Inflammatory macrophage treated with lipopolysaccharide for 4 hours (primary cell): ENCODE results near the gene NNAT.
"Not testable (repeated sequence)": the region's sequence is repeated elsewhere in the genome, so short reads cannot be mapped to it uniquely, and the experiment has no call there.

Experiments used
- DNase-seq: peaks from one replicate; pipeline ENCODE4 v3.0.0-alpha.2; 2020

NNAT gene

GRCh38 chr20:37542281-37542680 is 21.2 kb downstream of the NNAT start:
- DNase-seq, result no peak

- peak; percentile 36 for DNase-seq
Measured at GRCh38 chr20:37543828-37544227, 22.8 kb downstream of the NNAT start.

- DNase-seq, result no peak
Measured at GRCh38 chr20:37544386-37544785, 23.3 kb downstream of the NNAT start.

GRCh38 chr20:37545516-37545915 is 24.5 kb downstream of the NNAT start:
- DNase-seq, result no peak

GRCh38 chr20:37547912-37548311 is 26.9 kb downstream of the NNAT start:
- DNase-seq, result no peak

- DNase-seq, result not testable (repeated sequence)
Measured at GRCh38 chr20:37550101-37550920, 29.3 kb downstream of the NNAT start.

- not testable (repeated sequence) for DNase-seq
Measured at GRCh38 chr20:37551660-37552059, 30.6 kb downstream of the NNAT start.

GRCh38 chr20:37552415-37552814 is 31.4 kb downstream of the NNAT start:
- DNase-seq, result peak; percentile 41

GRCh38 chr20:37554721-37555298 is 33.8 kb downstream of the NNAT start:
- not testable (repeated sequence) for DNase-seq

- DNase-seq, result no peak
Measured at GRCh38 chr20:37556538-37556937, 35.5 kb downstream of the NNAT start.

GRCh38 chr20:37558306-37558705 is 37.3 kb downstream of the NNAT start:
- DNase-seq, result no peak

GRCh38 chr20:37558779-37559178 is 37.7 kb downstream of the NNAT start:
- DNase-seq, result no peak

- DNase-seq, result peak; percentile 38
Measured at GRCh38 chr20:37559312-37560027, 38.4 kb downstream of the NNAT start.

GRCh38 chr20:37560629-37561028 is 39.6 kb downstream of the NNAT start:
- DNase-seq, result no peak

GRCh38 chr20:37562695-37563480 is 41.8 kb downstream of the NNAT start:
- DNase-seq, result no peak

- no peak for DNase-seq
Measured at GRCh38 chr20:37564016-37564387, 43.0 kb downstream of the NNAT start.

- peak; percentile 30 for DNase-seq
Measured at GRCh38 chr20:37564388-37565133, 43.5 kb downstream of the NNAT start.

- no peak for DNase-seq
Measured at GRCh38 chr20:37565134-37565811, 44.2 kb downstream of the NNAT start.

GRCh38 chr20:37566590-37567330 is 45.7 kb downstream of the NNAT start:
- no peak for DNase-seq

GRCh38 chr20:37567331-37567665 is 46.2 kb downstream of the NNAT start:
- DNase-seq, result no peak
